Type B pancreatic cell (in vitro differentiated cells): Measurements from ENCODE around the gene DPYSL4. TPM values are rescaled to one million over a fixed set of nuclear protein-coding genes. Genes with fewer than 3 reads are reported as not detected.

Experiments
- DNase-seq: peaks from one replicate; pipeline ENCODE4 v3.0.0; 2021; ENCODE audit warnings: mixed read lengths; ENCODE audit not compliant: unreplicated experiment; ENCODE audit errors: extremely low spot score
- H3K27ac Mint-ChIP-seq: 2 replicates; pipeline ENCODE4 v1.8.0; 2021; ENCODE audit warnings: mild to moderate bottlenecking, mixed read lengths
- H3K27me3 Mint-ChIP-seq: 2 replicates; pipeline ENCODE4 v1.8.0; 2021; ENCODE audit warnings: mixed read lengths
- H3K36me3 Mint-ChIP-seq: 2 replicates; pipeline ENCODE4 v1.8.0; 2021; ENCODE audit warnings: mixed read lengths
- H3K4me1 Mint-ChIP-seq: one replicate; pipeline ENCODE4 v1.8.0; 2021; ENCODE audit warnings: mixed read lengths; ENCODE audit not compliant: unreplicated experiment
- H3K4me3 Mint-ChIP-seq: 2 replicates; pipeline ENCODE4 v1.8.0; 2021; ENCODE audit warnings: mild to moderate bottlenecking, mixed read lengths
- H3K9me3 Mint-ChIP-seq: 2 replicates; pipeline ENCODE4 v1.8.0; 2021; ENCODE audit warnings: mixed read lengths
- total RNA-seq: library from RNA; stranded (reverse); gene quantifications from 2 replicates; pipeline ENCODE4 v1.2.1, GENCODE V29; 2021; ENCODE audit warnings: low replicate concordance
- TF ChIP-seq, protein P1 (sequence below): fragments of 200-600 bp; sonication (generic); conservative IDR thresholded peaks from 2 replicates; pipeline ENCODE4 v1.5.0; 2021; ENCODE audit warnings: antibody characterized with exemption, mild to moderate bottlenecking

Gene DPYSL4
- total RNA-seq, 1 donor from 2014 or later = 61.9 TPM

DNA sequence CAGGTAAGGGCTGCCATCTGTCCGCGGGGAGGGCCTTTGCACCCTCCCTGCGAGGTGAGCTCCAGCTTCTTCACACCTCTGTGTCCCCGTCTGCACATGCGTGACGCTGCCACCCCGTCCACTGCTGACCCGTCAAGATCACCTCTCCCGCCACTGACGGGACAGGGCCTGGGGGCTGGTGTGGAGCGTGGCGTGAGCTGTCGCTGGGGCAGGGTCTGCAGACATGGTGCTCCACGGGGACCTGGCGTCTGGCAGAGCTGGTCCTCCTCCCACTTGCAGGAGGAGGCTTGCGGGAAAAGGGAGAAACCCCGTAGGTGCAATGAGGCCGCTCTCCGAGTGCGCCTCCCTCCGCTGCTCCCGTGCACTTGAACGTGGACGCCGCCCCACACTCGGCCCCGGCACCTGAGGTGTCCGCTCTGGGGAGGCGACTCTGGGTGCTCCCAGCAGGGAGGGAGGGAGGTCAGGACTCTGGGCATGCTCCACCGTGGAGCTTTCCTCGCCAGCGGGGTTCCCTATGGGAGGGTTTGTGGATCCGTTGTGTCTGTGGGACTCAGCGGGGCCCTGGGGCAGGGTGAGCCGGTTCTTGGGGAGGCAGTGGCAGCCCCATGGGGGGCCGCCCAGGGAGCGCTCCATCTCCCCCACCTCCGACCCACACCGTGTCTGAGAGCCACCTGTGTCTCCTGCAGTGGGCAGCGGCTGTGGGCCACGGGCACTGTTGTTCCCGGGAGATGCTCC, 17.6 kb upstream of the DPYSL4 start:
- Mint-ChIP-seq H3K27me3 (peaks cover 31% of the 10 kb centered on the region), H3K27ac (no peak overlapping the region), H3K4me1 (no peaks in the 10 kb centered on the region), H3K36me3 (peaks cover 3% of the 10 kb centered on the region), H3K4me3 (no peak overlapping the region), H3K9me3 (peaks cover 3% of the 10 kb centered on the region)
- TF ChIP-seq, protein P1, sequence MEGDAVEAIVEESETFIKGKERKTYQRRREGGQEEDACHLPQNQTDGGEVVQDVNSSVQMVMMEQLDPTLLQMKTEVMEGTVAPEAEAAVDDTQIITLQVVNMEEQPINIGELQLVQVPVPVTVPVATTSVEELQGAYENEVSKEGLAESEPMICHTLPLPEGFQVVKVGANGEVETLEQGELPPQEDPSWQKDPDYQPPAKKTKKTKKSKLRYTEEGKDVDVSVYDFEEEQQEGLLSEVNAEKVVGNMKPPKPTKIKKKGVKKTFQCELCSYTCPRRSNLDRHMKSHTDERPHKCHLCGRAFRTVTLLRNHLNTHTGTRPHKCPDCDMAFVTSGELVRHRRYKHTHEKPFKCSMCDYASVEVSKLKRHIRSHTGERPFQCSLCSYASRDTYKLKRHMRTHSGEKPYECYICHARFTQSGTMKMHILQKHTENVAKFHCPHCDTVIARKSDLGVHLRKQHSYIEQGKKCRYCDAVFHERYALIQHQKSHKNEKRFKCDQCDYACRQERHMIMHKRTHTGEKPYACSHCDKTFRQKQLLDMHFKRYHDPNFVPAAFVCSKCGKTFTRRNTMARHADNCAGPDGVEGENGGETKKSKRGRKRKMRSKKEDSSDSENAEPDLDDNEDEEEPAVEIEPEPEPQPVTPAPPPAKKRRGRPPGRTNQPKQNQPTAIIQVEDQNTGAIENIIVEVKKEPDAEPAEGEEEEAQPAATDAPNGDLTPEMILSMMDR = no peak
- no peak for DNase-seq

DNA sequence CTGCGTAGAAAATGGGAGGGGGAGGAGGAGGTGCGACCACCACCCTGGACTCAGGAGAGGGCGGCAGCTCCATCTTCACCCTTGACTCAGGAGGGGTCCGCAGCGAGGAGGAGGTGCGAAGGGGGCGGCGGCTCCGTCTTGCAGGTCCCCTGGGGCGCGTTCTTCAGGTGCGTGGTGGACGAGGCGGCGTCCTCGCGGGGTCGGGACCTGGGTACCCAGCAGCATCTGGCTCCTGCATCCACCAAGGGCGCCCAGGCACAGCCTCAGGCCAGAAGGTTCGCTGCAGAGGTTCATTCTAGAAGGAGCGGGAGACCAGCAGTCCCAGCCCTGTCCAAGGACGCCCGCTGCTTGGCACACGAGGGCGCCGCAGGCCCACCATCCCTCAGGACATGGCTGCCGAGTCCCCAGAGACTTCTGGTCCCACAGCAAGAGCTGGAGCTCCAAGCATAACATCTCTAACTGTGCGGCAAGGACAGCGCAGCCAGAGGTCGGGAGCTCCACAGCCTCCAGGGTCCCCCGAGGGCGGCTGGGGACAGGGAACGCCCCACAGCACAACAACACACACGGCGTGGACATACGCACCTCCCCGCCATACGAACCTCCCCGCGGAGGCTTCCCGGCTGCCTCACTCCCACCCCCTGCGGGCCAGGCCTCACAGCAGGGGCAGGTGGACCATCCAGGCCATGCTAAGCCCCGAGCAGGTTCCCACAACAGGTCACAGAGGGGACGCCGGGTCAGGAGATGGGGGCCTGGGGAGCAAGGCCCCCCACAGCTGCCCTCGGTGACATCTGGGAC, 16.8 kb upstream of the DPYSL4 start:
- Mint-ChIP-seq H3K27ac (no peak overlapping the region), H3K27me3 (peaks cover 33% of the 10 kb centered on the region), H3K4me3 (no peak overlapping the region), H3K9me3 (peaks cover 3% of the 10 kb centered on the region), H3K36me3 (peaks cover 3% of the 10 kb centered on the region), H3K4me1 (no peaks in the 10 kb centered on the region)
- no peak for DNase-seq
- TF ChIP-seq, protein P1 = no peak

DNA sequence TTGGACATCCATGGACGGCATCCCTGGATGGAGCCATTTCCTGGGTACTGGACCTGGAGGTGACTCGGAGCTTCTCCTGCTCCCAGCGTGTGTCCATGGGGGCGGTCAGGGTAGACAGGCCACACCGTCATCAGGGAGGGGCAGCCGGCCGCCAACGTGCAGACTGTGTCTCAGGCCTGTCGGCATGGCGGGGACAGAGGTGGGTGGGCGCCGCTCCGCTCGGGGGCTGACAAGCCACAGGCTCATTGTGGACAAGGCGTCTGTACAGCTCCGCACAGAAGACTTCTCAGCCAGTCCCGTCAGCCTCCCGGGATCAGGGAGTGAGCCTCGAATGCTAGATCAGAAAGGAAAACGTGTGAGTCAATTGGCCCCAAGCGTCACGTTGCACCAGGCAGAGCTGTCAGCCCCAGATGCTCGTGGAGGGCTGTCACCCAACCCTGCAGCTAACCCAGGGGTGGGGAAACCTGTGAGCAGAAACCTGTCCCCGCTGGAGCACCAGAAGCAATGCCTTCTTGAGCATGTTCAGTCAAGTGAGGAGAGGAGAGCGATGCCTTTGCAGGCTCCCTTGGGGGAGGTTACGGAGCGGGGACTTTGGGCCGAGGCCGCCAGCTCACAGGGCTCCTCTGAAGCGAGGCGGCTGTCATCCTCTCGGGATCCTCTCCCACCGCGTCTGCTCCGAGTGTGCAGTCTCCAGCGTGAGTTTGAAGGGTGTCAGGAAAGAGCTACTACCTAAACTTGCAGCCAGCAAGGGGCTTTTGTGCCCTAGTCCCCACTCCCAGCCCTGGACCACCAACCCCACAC, 16.0 kb upstream of the DPYSL4 start:
- peaks cover 3% of the 10 kb centered on the region for H3K36me3 Mint-ChIP-seq
- TF ChIP-seq, protein P1 = no peak

DNA sequence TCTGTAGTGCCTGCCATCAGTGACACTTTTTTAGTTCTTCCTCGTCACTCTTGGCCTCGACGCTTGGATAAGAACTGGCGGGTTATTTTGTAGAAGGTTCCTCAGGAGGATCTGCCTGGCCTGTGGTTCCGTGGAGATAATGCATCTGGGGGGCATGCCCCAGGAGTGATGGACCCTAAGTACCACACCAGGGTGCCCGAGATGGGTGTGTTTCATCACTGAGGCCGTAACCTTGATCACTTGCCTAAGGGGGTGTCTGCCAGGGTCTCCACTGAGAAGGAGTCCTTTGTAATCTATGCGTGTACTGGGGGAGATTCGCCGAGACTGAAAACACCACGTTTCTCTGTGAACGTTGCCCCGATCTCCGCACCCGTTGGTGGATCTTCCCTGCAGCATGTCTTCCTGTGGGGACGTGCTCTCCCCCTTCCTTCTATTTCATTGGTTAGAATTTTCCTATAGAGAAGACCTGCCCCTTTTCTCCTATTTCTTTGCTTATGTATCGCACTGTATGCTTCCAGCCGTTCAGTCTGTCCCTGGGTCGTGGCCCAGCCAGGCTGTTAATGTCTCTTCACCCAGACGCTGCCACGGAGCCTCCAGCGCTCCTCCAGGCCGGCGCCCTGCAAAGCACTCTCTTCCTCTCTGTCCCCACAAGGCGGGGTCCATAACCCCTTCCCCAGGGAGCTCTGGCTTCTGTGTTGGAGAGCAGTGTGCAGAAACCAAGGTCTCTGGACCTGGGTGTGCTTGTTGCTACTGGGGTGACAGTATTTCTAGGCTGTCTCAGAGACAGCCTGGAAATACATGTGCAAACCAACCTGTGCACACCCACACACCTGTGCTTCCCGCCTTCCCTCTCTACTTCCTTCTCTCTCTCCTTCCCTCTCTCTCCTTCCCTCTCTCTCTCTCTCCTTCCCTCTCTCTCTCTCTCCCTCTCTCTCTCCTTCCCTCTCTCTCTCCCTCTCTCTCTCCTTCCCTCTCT, 14.4 kb upstream of the DPYSL4 start:
- TF ChIP-seq, protein P1 = no peak
- DNase-seq = no peak
- Mint-ChIP-seq H3K9me3 (peaks cover 3% of the 10 kb centered on the region), H3K36me3 (peaks cover 3% of the 10 kb centered on the region), H3K4me3 (no peak overlapping the region), H3K4me1 (peaks cover 5% of the 10 kb centered on the region), H3K27me3 (peaks cover 50% of the 10 kb centered on the region), H3K27ac (no peak overlapping the region)

More for the DNA sequence above, 16.0 kb upstream of the DPYSL4 start:
- Mint-ChIP-seq H3K27me3 (peaks cover 40% of the 10 kb centered on the region), H3K27ac (no peak overlapping the region), H3K9me3 (peaks cover 3% of the 10 kb centered on the region), H3K4me1 (no peaks in the 10 kb centered on the region), H3K4me3 (no peak overlapping the region)
- DNase-seq = no peak

DNA sequence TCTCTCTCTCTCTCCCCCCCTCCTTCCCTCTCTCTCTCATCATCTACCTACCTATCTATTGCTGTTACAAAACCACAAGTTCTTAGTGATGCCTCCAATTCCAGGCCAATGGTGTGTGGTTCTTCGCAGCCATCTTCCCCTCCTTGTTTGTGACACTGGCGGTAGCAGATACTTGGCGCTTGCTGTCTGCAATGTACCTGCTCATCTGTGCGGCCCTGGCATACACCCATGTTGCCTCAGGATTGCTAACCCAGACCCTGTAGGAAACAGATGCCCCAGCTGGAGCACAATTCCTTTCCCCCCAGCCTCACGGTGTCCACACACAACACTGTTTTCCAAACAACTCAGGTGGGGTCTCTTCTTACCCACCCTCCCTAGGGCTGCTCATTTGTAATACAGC, 13.6 kb upstream of the DPYSL4 start:
- TF ChIP-seq, protein P1 = no peak
- Mint-ChIP-seq H3K4me1 (peaks cover 5% of the 10 kb centered on the region), H3K9me3 (peaks cover 3% of the 10 kb centered on the region), H3K27me3 (peaks cover 58% of the 10 kb centered on the region), H3K4me3 (no peak overlapping the region), H3K27ac (no peak overlapping the region), H3K36me3 (peaks cover 3% of the 10 kb centered on the region)
- DNase-seq = no peak
